Uterus (tissue), 4 donors: ENCODE results near the gene RPS29. TPM values are rescaled to one million over a fixed set of nuclear protein-coding genes. Genes with fewer than 3 reads are reported as not detected.

Source experiments
- DNase-seq, 2 donors: peaks; one replicate each; pipeline ENCODE4 v3.0.0-alpha.2; 2019 to 2020
- H3K27ac ChIP-seq, 2 donors: fragments of 200-600 bp; sonication (generic); 1 replicate in 1 of 2; 2 replicates in 1 of 2; pipeline ENCODE4 v1.5.1; 2016 to 2018
- H3K27me3 ChIP-seq, 2 donors: fragments of 200-600 bp; sonication (generic); one replicate each; pipeline ENCODE4 v1.5.1; 2018 to 2019; ENCODE audit warnings: control low read depth in 1 of 2
- H3K36me3 ChIP-seq, 2 donors: fragments of 200-600 bp; sonication (generic); one replicate each; pipeline ENCODE4 v1.5.1; 2019; ENCODE audit warnings: control low read depth in 1 of 2
- H3K4me1 ChIP-seq, 2 donors: fragments of 200-600 bp; sonication (generic); one replicate each; pipeline ENCODE4 v1.5.1; 2018 to 2019; ENCODE audit warnings: control low read depth in 1 of 2
- H3K4me3 ChIP-seq, 2 donors: fragments of 200-600 bp; sonication (generic); 1 replicate in 1 of 2; 2 replicates in 1 of 2; pipeline ENCODE4 v1.5.1; 2018 to 2019; ENCODE audit warnings: mild to moderate bottlenecking in 1 of 2
- H3K9me3 ChIP-seq, 2 donors: fragments of 200-600 bp; sonication (generic); one replicate each; pipeline ENCODE4 v1.5.1; 2019; ENCODE audit warnings: control low read depth in 1 of 2
- CTCF ChIP-seq, 4 experiments: fragments of 200-600 bp in 2 of 4; fragments of 450-650 bp in 2 of 4; sonication (generic) in 2 of 4; IDR thresholded peaks; one replicate each; pipeline ENCODE4 v1.5.1; 2016 to 2019; ENCODE audit warnings: antibody characterized with exemption in 4 of 4, mild to moderate bottlenecking in 2 of 4, moderate library complexity in 1 of 4
- POLR2A ChIP-seq, 2 donors: fragments of 450-650 bp; IDR thresholded peaks; one replicate each; pipeline ENCODE4 v1.6.1; 2016; ENCODE audit warnings: antibody characterized with exemption in 2 of 2, mild to moderate bottlenecking in 1 of 2, moderate library complexity in 1 of 2
- intact Hi-C: fragments of 100-400 bp; cut with DNase I; formaldehyde crosslinking; loops from one replicate; pipeline ENCODE4 v1.15.1; 2023; ENCODE audit warnings: low total_unique reads
- small RNA-seq: library from RNA; depleted of rRNA; stranded (forward); fragments of <200 nt; gene quantifications from one replicate; pipeline ENCODE3, GENCODE V24; 2016
- total RNA-seq, 4 donors: library from RNA; depleted of rRNA in 3 of 4; stranded (reverse); fragments of >200 nt in 3 of 4; gene quantifications; one replicate each; pipeline versions ENCODE4 v1.1.0 to v1.2.4, GENCODE V29; 2014 to 2023
- donor health status: DM: yes; HTN: yes; CAD: no.

RPS29 gene
- total RNA-seq, 4 donors from 2014 or later: 1,068 to 7,966 (median 2,908) TPM

- Histone ChIP-seq H3K27me3 (no peaks in the 10 kb centered on the region), H3K27ac (no peak overlapping the region), H3K4me1 (no peaks in the 10 kb centered on the region), H3K9me3 (no peaks in the 10 kb centered on the region), H3K36me3 (no peaks in the 10 kb centered on the region), H3K4me3 (no peak overlapping the region)
- DNase-seq: no peak
- intact Hi-C loops: no loop called here
- TF ChIP-seq CTCF (IDR thresholded peaks at IDR 0.05) (no peak), POLR2A (IDR thresholded peaks at IDR 0.05) (no peak)
Measured at GRCh38 chr14:49546766-49547165, 39.4 kb downstream of the RPS29 start.

GRCh38 chr14:49545716-49546115, 40.5 kb downstream of the RPS29 start:
- DNase-seq: no peak
- no peak overlapping the region for H3K4me3 ChIP-seq
- H3K27ac ChIP-seq: no peak overlapping the region
- H3K36me3 ChIP-seq: no peaks in the 10 kb centered on the region
- no peaks in the 10 kb centered on the region for H3K9me3 ChIP-seq
- no peaks in the 10 kb centered on the region for H3K4me1 ChIP-seq
- H3K27me3 ChIP-seq: no peaks in the 10 kb centered on the region
- intact Hi-C loops: no loop called here
- TF ChIP-seq CTCF (IDR thresholded peaks at IDR 0.05) (no peak), POLR2A (IDR thresholded peaks at IDR 0.05) (no peak)

GRCh38 chr14:49545071-49545470, 41.1 kb downstream of the RPS29 start:
- Histone ChIP-seq H3K4me1 (no peaks in the 10 kb centered on the region), H3K4me3 (no peak overlapping the region), H3K27me3 (no peaks in the 10 kb centered on the region), H3K9me3 (no peaks in the 10 kb centered on the region), H3K27ac (no peak overlapping the region), H3K36me3 (no peaks in the 10 kb centered on the region)
- intact Hi-C loops: no loop called here
- no peak for TF ChIP-seq CTCF (IDR thresholded peaks at IDR 0.05)
- DNase-seq: no peak

- TF ChIP-seq CTCF (IDR thresholded peaks at IDR 0.05) (no peak), POLR2A (IDR thresholded peaks at IDR 0.05) (no peak)
- H3K4me1 ChIP-seq: no peaks in the 10 kb centered on the region
- H3K27me3 ChIP-seq: no peaks in the 10 kb centered on the region
- DNase-seq: no peak
- no peaks in the 10 kb centered on the region for H3K36me3 ChIP-seq
- no peaks in the 10 kb centered on the region for H3K9me3 ChIP-seq
- H3K27ac ChIP-seq: no peak overlapping the region
- no peak overlapping the region for H3K4me3 ChIP-seq
- intact Hi-C loops: no loop called here
Measured at GRCh38 chr14:49541049-49541448, 45.1 kb downstream of the RPS29 start.

- no peak for DNase-seq
- Histone ChIP-seq H3K4me3 (no peak overlapping the region), H3K4me1 (no peaks in the 10 kb centered on the region), H3K36me3 (no peaks in the 10 kb centered on the region), H3K27me3 (no peaks in the 10 kb centered on the region), H3K27ac (no peak overlapping the region), H3K9me3 (no peaks in the 10 kb centered on the region)
- intact Hi-C loops: no loop called here
- TF ChIP-seq CTCF (IDR thresholded peaks at IDR 0.05) (no peak), POLR2A (IDR thresholded peaks at IDR 0.05) (no peak)
Measured at GRCh38 chr14:49538852-49539251, 47.3 kb downstream of the RPS29 start.

Small RNA genes within 50 kb of the gene (small RNA-seq; reads per million reads assigned to genes)
- gene AL139099.3 (not detected), gene AL139099.4 (not detected), gene RF00019 (not detected), gene RNA5SP384 (not detected)

Other genes with a start within 250 kb of the RPS29 start
- gene LRR1, start 12.6 kb upstream of the RPS29 start, total RNA-seq: 10 to 100 TPM in 2 of 4 donors, 1 to 10 TPM in 2; 1.8 to 16.2 (median 6.8) TPM
- 100 to 1,000 TPM in 3 of 4 donors, 10 to 100 TPM in 1; 60.6 to 388 (median 166) TPM for gene RPL36AL, start 34.2 kb upstream of the RPS29 start, total RNA-seq
- 10 to 100 TPM; 24.6 to 52.1 (median 32.6) TPM for gene MGAT2, start 34.4 kb upstream of the RPS29 start, total RNA-seq
- 10 to 100 TPM in 2 of 4 donors, 1 to 10 TPM in 2; 3.8 to 18.9 (median 8.8) TPM for gene DNAAF2, start 48.9 kb upstream of the RPS29 start, total RNA-seq
- 10 to 100 TPM in 2 of 4 donors, 1 to 10 TPM in 2; 1.8 to 35.5 (median 14.1) TPM for gene POLE2, start 101.8 kb upstream of the RPS29 start, total RNA-seq
- 10 to 100 TPM in 3 of 4 donors, 1 to 10 TPM in 1; 2.6 to 35.3 (median 27.1) TPM for gene KLHDC1, start 106.7 kb upstream of the RPS29 start, total RNA-seq
- gene KLHDC2, start 181.8 kb upstream of the RPS29 start, total RNA-seq: 100 to 1,000 TPM in 3 of 4 donors, 10 to 100 TPM in 1; 63.0 to 156 (median 120) TPM